HG02973 (cell line): ENCODE measurements around the gene KIF18B.

Experiments used
- ATAC-seq: cut with Tn5 transposase; IDR thresholded peaks from one replicate; pipeline ENCODE4 v1.9.1; 2021; ENCODE audit warnings: moderate library complexity; ENCODE audit not compliant: unreplicated experiment

KIF18B gene

DNA sequence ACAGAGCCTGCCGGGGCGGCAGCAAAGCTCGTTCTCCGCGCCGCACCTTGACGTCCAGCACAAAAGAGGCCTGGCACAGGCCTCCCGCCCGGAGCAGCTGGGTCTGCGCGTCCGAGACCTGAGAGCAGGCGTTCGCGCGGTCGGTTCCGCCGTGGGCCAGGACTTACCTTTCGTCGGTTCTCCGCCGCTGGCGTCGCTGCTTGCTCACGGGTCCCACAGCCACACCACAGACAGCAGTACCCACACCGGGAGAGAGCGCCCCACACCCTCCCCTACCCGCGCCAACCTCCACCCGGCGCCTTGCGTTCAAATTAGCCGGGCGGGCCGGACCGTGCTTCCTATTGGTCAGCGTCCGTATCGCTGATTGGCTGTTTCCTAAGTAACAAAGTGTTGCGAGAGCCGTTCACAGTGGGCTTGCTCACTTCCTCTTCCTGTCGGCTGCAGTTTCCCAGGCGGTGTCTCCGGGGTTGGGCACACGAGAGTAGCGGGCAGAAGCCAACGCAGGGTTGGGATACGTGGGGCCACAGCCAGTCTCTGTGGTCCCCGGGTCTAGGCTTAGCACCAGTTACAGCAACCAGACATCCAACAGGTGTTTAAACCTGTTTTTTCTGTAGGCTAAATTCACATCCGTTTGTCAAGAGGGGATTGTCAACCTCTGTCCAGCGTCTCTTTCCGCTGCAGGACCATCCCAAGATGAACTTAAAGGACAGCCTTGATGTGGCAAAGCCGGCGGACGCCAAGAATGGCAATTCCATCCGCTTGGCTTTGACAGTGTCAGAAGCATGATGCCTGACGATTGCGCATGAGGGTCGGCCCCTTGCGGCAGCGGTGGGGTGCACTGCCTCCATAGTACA is at the start of gene KIF18B:
Gene KIF18B (minus strand): TSS at position 313 of the 854 bp plus-strand sequence. CDS start 11,429 bp downstream, outside the sequence.
- ATAC-seq: peak; percentile 89

GRCh38 chr17:44996304-44996703 is 48.7 kb upstream of the KIF18B start:
- no peak for ATAC-seq

DNA sequence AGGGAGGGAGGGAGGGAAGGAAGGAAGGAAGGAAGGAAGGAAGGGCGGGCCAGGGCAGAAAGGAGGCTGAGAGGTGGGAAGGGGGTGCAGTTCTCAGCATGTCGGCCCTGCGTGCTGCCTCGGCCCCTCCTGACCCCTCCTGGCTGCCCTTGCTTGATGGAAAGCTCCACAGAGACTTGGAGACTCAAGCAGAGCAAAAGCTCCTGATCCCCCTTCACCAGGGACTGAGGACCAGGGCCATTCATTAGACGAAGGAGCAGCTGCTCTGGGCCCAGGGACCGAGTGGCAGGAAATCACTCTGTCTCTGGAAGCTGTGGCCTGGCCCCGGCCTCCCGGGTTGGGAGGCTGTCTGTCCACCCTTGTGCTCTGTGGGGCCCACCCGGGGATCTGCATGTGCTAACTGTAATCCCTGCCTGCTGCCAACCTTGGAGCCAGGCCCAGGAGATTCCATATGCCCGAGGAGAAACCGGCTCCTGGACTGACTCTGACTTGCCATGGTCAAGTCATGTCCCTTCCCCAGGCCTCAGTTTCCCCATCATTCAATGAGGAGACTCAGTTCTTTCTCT is 47.9 kb upstream of the KIF18B start:
- no peak for ATAC-seq

DNA sequence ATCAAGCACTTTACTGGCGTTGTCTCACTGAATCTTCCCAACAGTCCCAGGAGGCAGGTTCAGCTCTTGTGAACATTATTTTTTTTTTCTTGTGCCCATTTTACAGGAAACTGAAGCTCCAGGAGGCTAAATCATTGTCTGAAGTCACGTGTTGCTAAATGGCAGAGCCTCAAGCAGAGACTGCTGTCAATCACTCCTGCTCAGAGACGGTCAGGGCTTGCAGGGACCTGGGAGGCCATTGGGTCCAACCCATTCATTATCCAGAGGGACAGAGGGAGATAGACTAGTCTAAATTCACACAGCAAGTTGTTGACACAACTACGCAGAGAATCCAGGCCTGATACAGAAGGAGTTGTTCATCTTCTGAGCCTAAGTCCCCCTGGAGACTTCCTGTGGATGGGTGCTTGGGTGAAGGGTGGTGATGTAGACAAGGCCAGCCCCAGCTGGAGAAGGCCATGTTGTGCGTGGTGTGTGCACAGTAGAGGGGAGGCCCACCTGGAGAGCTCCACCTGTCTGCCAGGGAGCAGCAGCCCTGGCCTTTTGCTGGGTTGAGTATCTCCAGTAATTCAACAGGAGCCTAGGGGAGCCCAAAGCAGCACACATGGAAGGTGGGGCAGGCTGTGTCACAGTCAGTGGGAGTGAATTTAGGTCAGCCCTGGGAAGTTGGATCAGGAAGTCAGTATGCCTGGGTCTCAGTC is 44.8 kb upstream of the KIF18B start:
- ATAC-seq: no peak

- ATAC-seq: no peak
Measured at GRCh38 chr17:44990994-44991393, 43.4 kb upstream of the KIF18B start.

GRCh38 chr17:44989552-44990138 is 42.1 kb upstream of the KIF18B start:
- ATAC-seq: no peak

- ATAC-seq: no peak
Measured at GRCh38 chr17:44988044-44988942, 40.7 kb upstream of the KIF18B start.

GRCh38 chr17:44983563-44983962 is 36.0 kb upstream of the KIF18B start:
- no peak for ATAC-seq

DNA sequence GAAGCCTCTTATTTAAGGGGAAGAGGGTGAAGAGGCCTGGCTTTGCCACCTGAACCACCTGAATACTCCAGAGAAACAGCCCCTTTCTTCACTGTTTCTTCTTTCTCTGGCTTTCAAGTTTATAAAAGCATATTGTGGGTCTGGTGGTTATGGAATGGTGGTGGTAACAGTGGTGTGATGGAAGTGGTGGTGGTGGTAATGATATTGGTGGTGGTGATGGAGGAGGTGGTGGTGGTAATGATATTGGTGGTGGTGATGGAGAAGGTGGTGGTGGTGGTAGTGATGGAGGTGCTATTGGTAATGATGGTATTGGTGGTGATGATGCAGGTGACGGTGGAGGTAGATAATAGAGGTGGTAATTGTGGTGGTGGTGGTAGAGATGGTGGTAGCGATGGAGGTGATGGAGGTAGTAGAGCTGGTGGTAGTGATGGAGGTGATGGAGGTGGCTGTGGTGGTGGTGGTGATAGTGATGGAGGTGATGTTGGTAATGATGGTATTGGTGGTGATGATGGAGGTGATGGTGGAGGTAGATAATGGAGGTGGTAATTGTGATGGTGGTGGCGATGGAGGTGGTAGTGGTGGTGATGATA is 34.6 kb upstream of the KIF18B start:
- ATAC-seq: no peak

- no peak for ATAC-seq
Measured at GRCh38 chr17:44981221-44981968, 33.8 kb upstream of the KIF18B start.

- no peak for ATAC-seq
Measured at GRCh38 chr17:44979426-44979995, 31.9 kb upstream of the KIF18B start.

- no peak for ATAC-seq
Measured at GRCh38 chr17:44978807-44979206, 31.2 kb upstream of the KIF18B start.

- ATAC-seq: no peak
Measured at GRCh38 chr17:44977814-44978550, 30.4 kb upstream of the KIF18B start.

DNA sequence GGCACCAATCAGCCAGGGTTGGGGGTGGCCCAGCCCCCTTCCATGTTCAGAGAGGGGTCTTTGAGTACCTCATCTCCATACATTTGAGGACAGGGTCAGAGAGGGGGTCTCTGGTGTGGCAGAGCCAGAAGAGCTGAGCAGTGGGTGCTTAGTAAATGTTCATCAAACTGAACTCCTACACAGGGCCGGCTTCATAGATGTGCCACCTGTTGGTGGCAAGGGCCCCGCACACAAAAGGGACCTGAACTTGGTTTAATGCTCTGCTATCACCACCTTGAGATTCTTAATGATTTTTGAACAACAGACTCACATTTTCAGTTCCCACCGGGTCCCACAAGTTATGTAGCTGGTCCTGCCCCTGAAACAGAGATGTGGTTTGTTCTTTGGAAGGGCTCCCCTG is 29.5 kb upstream of the KIF18B start:
- ATAC-seq: no peak

GRCh38 chr17:44976206-44976605 is 28.6 kb upstream of the KIF18B start:
- no peak for ATAC-seq

GRCh38 chr17:44972953-44973352 is 25.4 kb upstream of the KIF18B start:
- ATAC-seq: no peak

DNA sequence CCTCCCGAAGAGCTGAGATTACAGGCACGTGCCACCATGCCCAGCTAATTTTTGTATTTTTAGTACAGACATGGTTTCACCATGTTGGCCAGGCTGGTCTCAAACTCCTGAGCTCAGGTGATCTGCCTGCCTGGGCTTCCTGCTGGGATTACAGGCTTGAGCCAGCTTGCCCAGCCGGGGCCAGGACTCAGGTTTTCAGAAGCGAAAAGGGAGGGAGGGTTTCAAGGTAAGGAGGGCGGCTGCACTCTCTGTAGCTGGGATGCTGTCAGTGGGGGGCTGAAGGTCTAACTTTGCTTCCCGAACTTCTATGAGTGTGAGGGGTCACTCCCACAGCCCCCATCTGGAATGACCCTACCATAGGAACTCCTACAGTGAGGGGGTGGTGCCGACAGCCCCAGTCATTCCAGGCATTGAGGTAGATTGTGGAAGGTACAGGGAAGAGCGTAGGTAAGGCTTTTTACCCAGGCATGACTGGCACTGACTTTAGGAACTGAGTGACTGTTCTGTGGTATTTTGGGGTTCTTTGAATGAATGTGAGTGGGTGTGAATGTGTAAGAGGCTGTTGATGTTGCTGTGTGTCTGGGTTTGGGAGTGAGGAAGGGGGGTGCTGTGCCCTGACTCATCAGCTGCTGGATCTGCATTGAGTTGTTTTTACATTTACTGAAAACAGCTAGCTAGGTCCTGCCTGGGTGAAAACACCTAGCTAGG is 24.4 kb upstream of the KIF18B start:
- ATAC-seq: no peak
